Measurements from ENCODE around the gene USP28.

The USP28 gene

DNA sequence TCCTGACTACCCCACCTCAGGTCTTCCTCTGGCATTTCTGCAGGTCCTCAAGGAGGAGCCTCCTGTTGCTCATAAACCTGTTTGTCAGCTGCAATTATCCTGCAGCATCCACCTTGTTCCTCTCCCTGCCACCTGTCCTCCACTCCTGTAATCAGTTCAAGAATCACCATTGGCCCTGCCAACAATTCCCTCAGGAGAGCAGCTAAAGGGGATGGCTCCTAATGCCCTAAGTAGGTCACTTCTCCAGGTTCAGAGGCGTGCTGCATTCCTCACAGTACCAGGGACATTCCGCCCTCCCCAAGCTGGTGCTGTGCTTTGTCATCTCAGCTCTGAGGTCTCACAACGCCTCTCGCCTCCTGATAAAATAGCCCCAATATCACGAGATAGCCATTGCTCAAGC is 93.7 kb downstream of the USP28 start (continued):
- TF ChIP-seq ZNF529 (tag by site-specific recombination; IDR thresholded peaks at IDR 0.05; ENCODE audit: insufficient replicate concordance): no peak
- TF ChIP-seq, protein P1, sequence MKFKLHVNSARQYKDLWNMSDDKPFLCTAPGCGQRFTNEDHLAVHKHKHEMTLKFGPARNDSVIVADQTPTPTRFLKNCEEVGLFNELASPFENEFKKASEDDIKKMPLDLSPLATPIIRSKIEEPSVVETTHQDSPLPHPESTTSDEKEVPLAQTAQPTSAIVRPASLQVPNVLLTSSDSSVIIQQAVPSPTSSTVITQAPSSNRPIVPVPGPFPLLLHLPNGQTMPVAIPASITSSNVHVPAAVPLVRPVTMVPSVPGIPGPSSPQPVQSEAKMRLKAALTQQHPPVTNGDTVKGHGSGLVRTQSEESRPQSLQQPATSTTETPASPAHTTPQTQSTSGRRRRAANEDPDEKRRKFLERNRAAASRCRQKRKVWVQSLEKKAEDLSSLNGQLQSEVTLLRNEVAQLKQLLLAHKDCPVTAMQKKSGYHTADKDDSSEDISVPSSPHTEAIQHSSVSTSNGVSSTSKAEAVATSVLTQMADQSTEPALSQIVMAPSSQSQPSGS (tag by site-specific recombination; IDR thresholded peaks at IDR 0.05; ENCODE audit: low read depth): no peak
- TF ChIP-seq ZNF274 (IDR thresholded peaks at IDR 0.05; ENCODE audit: low read length): no peak
- TF ChIP-seq ZNF274 (tag by site-specific recombination; IDR thresholded peaks at IDR 0.05; ENCODE audit: borderline replicate concordance): no peak
- TF ChIP-seq, protein P2, sequence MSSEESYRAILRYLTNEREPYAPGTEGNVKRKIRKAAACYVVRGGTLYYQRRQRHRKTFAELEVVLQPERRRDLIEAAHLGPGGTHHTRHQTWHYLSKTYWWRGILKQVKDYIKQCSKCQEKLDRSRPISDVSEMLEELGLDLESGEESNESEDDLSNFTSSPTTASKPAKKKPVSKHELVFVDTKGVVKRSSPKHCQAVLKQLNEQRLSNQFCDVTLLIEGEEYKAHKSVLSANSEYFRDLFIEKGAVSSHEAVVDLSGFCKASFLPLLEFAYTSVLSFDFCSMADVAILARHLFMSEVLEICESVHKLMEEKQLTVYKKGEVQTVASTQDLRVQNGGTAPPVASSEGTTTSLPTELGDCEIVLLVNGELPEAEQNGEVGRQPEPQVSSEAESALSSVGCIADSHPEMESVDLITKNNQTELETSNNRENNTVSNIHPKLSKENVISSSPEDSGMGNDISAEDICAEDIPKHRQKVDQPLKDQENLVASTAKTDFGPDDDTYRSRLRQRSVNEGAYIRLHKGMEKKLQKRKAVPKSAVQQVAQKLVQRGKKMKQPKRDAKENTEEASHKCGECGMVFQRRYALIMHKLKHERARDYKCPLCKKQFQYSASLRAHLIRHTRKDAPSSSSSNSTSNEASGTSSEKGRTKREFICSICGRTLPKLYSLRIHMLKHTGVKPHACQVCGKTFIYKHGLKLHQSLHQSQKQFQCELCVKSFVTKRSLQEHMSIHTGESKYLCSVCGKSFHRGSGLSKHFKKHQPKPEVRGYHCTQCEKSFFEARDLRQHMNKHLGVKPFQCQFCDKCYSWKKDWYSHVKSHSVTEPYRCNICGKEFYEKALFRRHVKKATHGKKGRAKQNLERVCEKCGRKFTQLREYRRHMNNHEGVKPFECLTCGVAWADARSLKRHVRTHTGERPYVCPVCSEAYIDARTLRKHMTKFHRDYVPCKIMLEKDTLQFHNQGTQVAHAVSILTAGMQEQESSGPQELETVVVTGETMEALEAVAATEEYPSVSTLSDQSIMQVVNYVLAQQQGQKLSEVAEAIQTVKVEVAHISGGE (tag by site-specific recombination; conservative IDR thresholded peaks at IDR 0.05; ENCODE audit: low read depth): no peak
- TF ChIP-seq PRDM1 (tag by site-specific recombination; IDR thresholded peaks at IDR 0.05): no peak
- no peak for TF ChIP-seq ZNF626 (tag by site-specific recombination; IDR thresholded peaks at IDR 0.05)

DNA sequence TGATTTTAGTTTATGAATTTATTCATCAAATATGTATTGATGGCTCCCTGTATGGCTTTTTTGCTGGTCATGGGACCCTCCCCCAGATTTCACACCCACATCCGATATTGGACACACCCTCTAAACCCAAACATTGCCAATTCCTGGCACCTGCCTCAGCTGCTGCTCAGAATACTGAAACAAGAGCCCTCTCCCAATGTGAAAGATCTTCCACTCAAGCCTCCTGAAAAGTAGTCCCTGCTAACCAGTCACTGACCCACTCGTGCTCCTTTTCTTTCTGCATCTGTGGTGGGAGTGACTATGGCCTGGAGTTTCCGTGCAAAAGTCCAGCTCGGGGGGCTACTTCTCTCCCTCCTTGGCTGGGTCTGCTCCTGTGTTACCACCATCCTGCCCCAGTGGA is 95.9 kb downstream of the USP28 start, which contains the start of gene CLDN25:
CLDN25 (plus strand) TSS at position 301 of the 400 bp plus-strand sequence; CDS start at position 301, 0 bp downstream.
- no peak for TF ChIP-seq BCL11A (tag by site-specific recombination; IDR thresholded peaks at IDR 0.05; ENCODE audit: low read depth)
- no peak for TF ChIP-seq ZBTB8A (tag by site-specific recombination; IDR thresholded peaks at IDR 0.05)
- TF ChIP-seq HOXD13 (CRISPR knock-in tag; IDR thresholded peaks at IDR 0.05; ENCODE audit: borderline replicate concordance): no peak
- no peak for TF ChIP-seq MYNN (tag by site-specific recombination; IDR thresholded peaks at IDR 0.05; ENCODE audit: borderline replicate concordance)
- no peak for TF ChIP-seq ZNF664 (tag by site-specific recombination; IDR thresholded peaks at IDR 0.05)
- TF ChIP-seq ZNF146 (tag by site-specific recombination; IDR thresholded peaks at IDR 0.05): no peak
- TF ChIP-seq, protein P3, sequence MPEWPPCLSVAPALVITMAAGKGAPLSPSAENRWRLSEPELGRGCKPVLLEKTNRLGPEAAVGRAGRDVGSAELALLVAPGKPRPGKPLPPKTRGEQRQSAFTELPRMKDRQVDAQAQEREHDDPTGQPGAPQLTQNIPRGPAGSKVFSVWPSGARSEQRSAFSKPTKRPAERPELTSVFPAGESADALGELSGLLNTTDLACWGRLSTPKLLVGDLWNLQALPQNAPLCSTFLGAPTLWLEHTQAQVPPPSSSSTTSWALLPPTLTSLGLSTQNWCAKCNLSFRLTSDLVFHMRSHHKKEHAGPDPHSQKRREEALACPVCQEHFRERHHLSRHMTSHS (tag by site-specific recombination; IDR thresholded peaks at IDR 0.05): no peak
- no peak for TF ChIP-seq ZNF677 (tag by site-specific recombination; IDR thresholded peaks at IDR 0.05)
- TF ChIP-seq ZNF292 (tag by site-specific recombination; IDR thresholded peaks at IDR 0.05; ENCODE audit: borderline replicate concordance, low read depth): no peak
- TF ChIP-seq, protein P4, sequence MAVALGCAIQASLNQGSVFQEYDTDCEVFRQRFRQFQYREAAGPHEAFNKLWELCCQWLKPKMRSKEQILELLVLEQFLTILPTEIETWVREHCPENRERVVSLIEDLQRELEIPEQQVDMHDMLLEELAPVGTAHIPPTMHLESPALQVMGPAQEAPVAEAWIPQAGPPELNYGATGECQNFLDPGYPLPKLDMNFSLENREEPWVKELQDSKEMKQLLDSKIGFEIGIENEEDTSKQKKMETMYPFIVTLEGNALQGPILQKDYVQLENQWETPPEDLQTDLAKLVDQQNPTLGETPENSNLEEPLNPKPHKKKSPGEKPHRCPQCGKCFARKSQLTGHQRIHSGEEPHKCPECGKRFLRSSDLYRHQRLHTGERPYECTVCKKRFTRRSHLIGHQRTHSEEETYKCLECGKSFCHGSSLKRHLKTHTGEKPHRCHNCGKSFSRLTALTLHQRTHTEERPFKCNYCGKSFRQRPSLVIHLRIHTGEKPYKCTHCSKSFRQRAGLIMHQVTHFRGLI (tag by site-specific recombination; IDR thresholded peaks at IDR 0.05): no peak
- Histone ChIP-seq H3K9me3 (ENCODE audit: control insufficient read depth, insufficient read depth, low read depth, low read length) (no peaks in the 10 kb centered on the region), H3K36me3 (ENCODE audit: control insufficient read depth in 2 of 2, insufficient read depth in 1 of 2, low read length in 2 of 2) (no peaks in the 10 kb centered on the region), H3K4me1 (ENCODE audit: control insufficient read depth, insufficient read depth, low read length) (0 out of 2 replicates have a peak, but pooled peaks cover 3% of the 10 kb centered on the region), H3K27ac (ENCODE audit: extremely low read depth, low read depth, low read length) (no peak within 1 kb of the TSS), H3K4me3 (ENCODE audit: low read depth, low read length) (no peak within 1 kb of the TSS)
- POLR2A ChIA-PET: no interaction called here
- CTCF ChIA-PET: interaction anchor here (0.8 to 1.4 kb wide), 2 partner anchors 27 kb away, joined by 3 read pairs; no protein-coding TSS in a partner anchor
